Measurements from ENCODE around the gene SNED1. TPM values are rescaled to one million over a fixed set of nuclear protein-coding genes. Genes with fewer than 3 reads are reported as not detected.

SNED1 gene
- total RNA-seq, 1 donor from 2014 or later: 2.8 TPM

- H3K36me3 Mint-ChIP-seq (ENCODE audit: unreplicated experiment): no peaks in the 10 kb centered on the region
- no peak overlapping the region for H3K27ac Mint-ChIP-seq (ENCODE audit: unreplicated experiment)
- no peak for DNase-seq
- H3K9me3 Mint-ChIP-seq (ENCODE audit: unreplicated experiment): peaks cover 2% of the 10 kb centered on the region
- H3K4me3 Mint-ChIP-seq (ENCODE audit: unreplicated experiment): no peak overlapping the region
- H3K27me3 Mint-ChIP-seq (ENCODE audit: unreplicated experiment): peaks cover 2% of the 10 kb centered on the region
- no peak for TF ChIP-seq CTCF (IDR thresholded peaks at IDR 0.05; ENCODE audit: partially characterized antibody, unreplicated experiment)
- no peaks in the 10 kb centered on the region for H3K4me1 Mint-ChIP-seq (ENCODE audit: low read depth, unreplicated experiment)
Measured at GRCh38 chr2:241043581-241043980, 45.2 kb downstream of the SNED1 start.

GRCh38 chr2:241047253-241048010 lies 49.0 kb downstream of the SNED1 start:
- Mint-ChIP-seq H3K27me3 (ENCODE audit: unreplicated experiment) (no peaks in the 10 kb centered on the region), H3K9me3 (ENCODE audit: unreplicated experiment) (peaks cover 2% of the 10 kb centered on the region), H3K27ac (ENCODE audit: unreplicated experiment) (no peak overlapping the region), H3K36me3 (ENCODE audit: unreplicated experiment) (peaks cover 4% of the 10 kb centered on the region), H3K4me1 (ENCODE audit: low read depth, unreplicated experiment) (no peaks in the 10 kb centered on the region), H3K4me3 (ENCODE audit: unreplicated experiment) (no peak overlapping the region)
- TF ChIP-seq CTCF (IDR thresholded peaks at IDR 0.05; ENCODE audit: partially characterized antibody, unreplicated experiment): no peak
- no peak for DNase-seq

- TF ChIP-seq CTCF (IDR thresholded peaks at IDR 0.05; ENCODE audit: partially characterized antibody, unreplicated experiment): no peak
- Mint-ChIP-seq H3K27me3 (ENCODE audit: unreplicated experiment) (peaks cover 2% of the 10 kb centered on the region), H3K36me3 (ENCODE audit: unreplicated experiment) (peaks cover 4% of the 10 kb centered on the region), H3K4me3 (ENCODE audit: unreplicated experiment) (no peak overlapping the region), H3K9me3 (ENCODE audit: unreplicated experiment) (peaks cover 2% of the 10 kb centered on the region), H3K27ac (ENCODE audit: unreplicated experiment) (no peak overlapping the region), H3K4me1 (ENCODE audit: low read depth, unreplicated experiment) (no peaks in the 10 kb centered on the region)
- no peak for DNase-seq
Measured at GRCh38 chr2:241048149-241048948, 49.9 kb downstream of the SNED1 start.

GRCh38 chr2:241048949-241049343 lies 50.5 kb downstream of the SNED1 start:
- H3K9me3 Mint-ChIP-seq (ENCODE audit: unreplicated experiment): peaks cover 2% of the 10 kb centered on the region
- no peaks in the 10 kb centered on the region for H3K4me1 Mint-ChIP-seq (ENCODE audit: low read depth, unreplicated experiment)
- peaks cover 4% of the 10 kb centered on the region for H3K36me3 Mint-ChIP-seq (ENCODE audit: unreplicated experiment)
- no peak for TF ChIP-seq CTCF (IDR thresholded peaks at IDR 0.05; ENCODE audit: partially characterized antibody, unreplicated experiment)
- H3K27ac Mint-ChIP-seq (ENCODE audit: unreplicated experiment): no peak overlapping the region
- no peak for DNase-seq
- H3K27me3 Mint-ChIP-seq (ENCODE audit: unreplicated experiment): peaks cover 2% of the 10 kb centered on the region
- no peak overlapping the region for H3K4me3 Mint-ChIP-seq (ENCODE audit: unreplicated experiment)

Data from glutamatergic neuron (in vitro differentiated cells).